Neural progenitor cell (in vitro differentiated cells): ENCODE results near the gene CBR3.

ENCODE experiments used
- EZH2 ChIP-seq: fragments of 200-600 bp; sonication (generic); IDR thresholded peaks from 2 replicates; pipeline ENCODE4 v1.6.1; 2017; ENCODE audit warnings: antibody characterized with exemption, mild to moderate bottlenecking, moderate library complexity
- EZH2phosphoT487 ChIP-seq: fragments of 200-600 bp; sonication (generic); IDR thresholded peaks from 2 replicates; pipeline ENCODE4 v1.6.1; 2017; ENCODE audit warnings: antibody characterized with exemption
- TF ChIP-seq, protein P1 (sequence below): fragments of 200-600 bp; sonication (generic); IDR thresholded peaks from 2 replicates; pipeline ENCODE4 v1.5.1; 2017; ENCODE audit warnings: antibody characterized with exemption, mild to moderate bottlenecking

DNA sequence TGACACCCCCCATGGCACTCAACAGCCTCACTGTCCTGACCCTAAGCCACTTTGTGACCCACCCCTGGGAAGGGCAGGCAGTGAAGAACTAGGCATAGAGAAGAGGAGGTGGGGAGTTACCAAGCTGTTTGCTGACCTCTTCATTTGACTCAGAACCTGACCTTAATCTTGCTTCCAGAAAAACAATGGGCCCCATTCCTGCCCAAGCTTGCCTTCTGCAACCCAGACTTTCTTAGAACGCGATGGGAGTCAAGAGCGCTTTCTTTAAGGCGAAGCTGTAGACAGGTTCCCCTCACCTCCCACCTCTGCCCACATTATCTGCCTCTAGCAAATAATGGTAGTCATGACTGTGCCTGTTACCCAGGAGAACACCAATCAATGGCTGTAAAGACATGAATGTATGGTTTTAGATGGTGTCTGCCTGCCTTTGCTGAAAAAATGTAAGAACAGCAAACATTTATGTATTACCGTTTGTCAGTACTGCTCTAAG lies 8.2 kb upstream of the CBR3 start:
- TF ChIP-seq, protein P1, sequence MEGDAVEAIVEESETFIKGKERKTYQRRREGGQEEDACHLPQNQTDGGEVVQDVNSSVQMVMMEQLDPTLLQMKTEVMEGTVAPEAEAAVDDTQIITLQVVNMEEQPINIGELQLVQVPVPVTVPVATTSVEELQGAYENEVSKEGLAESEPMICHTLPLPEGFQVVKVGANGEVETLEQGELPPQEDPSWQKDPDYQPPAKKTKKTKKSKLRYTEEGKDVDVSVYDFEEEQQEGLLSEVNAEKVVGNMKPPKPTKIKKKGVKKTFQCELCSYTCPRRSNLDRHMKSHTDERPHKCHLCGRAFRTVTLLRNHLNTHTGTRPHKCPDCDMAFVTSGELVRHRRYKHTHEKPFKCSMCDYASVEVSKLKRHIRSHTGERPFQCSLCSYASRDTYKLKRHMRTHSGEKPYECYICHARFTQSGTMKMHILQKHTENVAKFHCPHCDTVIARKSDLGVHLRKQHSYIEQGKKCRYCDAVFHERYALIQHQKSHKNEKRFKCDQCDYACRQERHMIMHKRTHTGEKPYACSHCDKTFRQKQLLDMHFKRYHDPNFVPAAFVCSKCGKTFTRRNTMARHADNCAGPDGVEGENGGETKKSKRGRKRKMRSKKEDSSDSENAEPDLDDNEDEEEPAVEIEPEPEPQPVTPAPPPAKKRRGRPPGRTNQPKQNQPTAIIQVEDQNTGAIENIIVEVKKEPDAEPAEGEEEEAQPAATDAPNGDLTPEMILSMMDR = no peak
- TF ChIP-seq EZH2phosphoT487 (no peak), EZH2 (no peak)
